ENCODE results near the gene GARS1. TPM values are rescaled to one million over a fixed set of nuclear protein-coding genes. Genes with fewer than 3 reads are reported as not detected.
"Not testable (repeated sequence)": the region's sequence is repeated elsewhere in the genome, so short reads cannot be mapped to it uniquely, and the experiment has no call there.

GARS1 gene
- polyA plus RNA-seq, 3 donors = 46.0 to 68.4 (median 48.6) TPM

DNA sequence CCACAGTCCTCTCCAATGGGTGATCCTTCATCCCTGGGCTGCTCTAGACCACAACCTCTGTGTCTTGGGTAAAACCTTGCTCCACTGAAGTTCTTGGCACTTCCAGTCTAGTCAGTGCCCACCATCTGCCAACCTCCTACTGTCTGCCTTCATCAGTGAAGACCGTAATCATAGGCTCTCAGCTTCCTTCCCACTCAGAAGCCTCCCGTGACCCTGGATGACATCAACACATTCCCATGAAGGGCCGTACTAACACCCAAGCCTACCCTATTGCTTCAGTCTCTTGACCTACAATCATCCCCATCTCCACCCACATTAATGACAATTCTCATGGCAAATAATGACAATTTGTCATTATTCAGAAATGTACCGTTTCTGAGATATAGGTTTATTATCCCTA is 27.6 kb upstream of the GARS1 start:
- H2AFZ ChIP-seq (ENCODE audit: insufficient read depth, low read depth, low read length, poor library complexity, severe bottlenecking) = no peak overlapping the region
- H4K20me1 ChIP-seq (ENCODE audit: insufficient read depth, low read length) = peaks cover 11% of the 10 kb centered on the region
- no peak overlapping the region for H3K4me3 ChIP-seq (replicated peaks in 1 of 3; ENCODE audit: low read depth in 2 of 3, low read length in 3 of 3)
- Mint-ChIP-seq H3K36me3 (peaks cover 82 to 92% of the 10 kb centered on the region in 2 donors), H3K9me3 (peaks cover 4 to 8% (median 6%) of the 10 kb centered on the region in 7 donors), H3K27me3 (ENCODE audit: low read depth in 3 of 3) (no peaks in the 10 kb centered on the region), H3K4me1 (no peaks in the 10 kb centered on the region), H3K27ac (no peak overlapping the region), H3K4me3 (no peak overlapping the region)
- no peak for DNase-seq
- no peak overlapping the region for H3K27ac ChIP-seq (ENCODE audit: low read depth in 1 of 2, low read length in 2 of 2)
- H3K79me2 ChIP-seq (ENCODE audit: insufficient read depth, low read length) = no peaks in the 10 kb centered on the region
- no peak overlapping the region for H3K9ac ChIP-seq (ENCODE audit: insufficient read depth, low read length, poor library complexity, severe bottlenecking)
- peaks cover 0 to 4% of the 10 kb centered on the region in 2 donors for H3K9me3 ChIP-seq (replicated peaks in 1 of 2; ENCODE audit: control insufficient read depth in 1 of 2, insufficient read depth in 1 of 2, low read length in 2 of 2)
- peaks cover 65 to 88% of the 10 kb centered on the region in 2 donors for H3K36me3 ChIP-seq (replicated peaks in 1 of 2; ENCODE audit: control insufficient read depth in 1 of 2, insufficient read depth in 2 of 2, low read length in 2 of 2)
- no peak for TF ChIP-seq CTCF (IDR thresholded peaks at IDR 0.05)
- H3K27me3 ChIP-seq (ENCODE audit: control insufficient read depth in 2 of 2, insufficient read depth in 2 of 2, low read length in 2 of 2) = no peaks in the 10 kb centered on the region
- H3K4me2 ChIP-seq (replicated peaks; ENCODE audit: extremely low read depth, low read length, poor library complexity, severe bottlenecking) = no peak overlapping the region
- H3K4me1 ChIP-seq (ENCODE audit: control insufficient read depth in 1 of 2, insufficient read depth in 2 of 2, low read length in 2 of 2) = no peaks in the 10 kb centered on the region
- intact Hi-C loops (cut with micrococcal nuclease) = no loop called here
- 100% methylated on average over 3 of the region's 4 CpGs for WGBS (ENCODE audit: insufficient coverage)

GRCh38 chr7:30570238-30570637 is 24.4 kb upstream of the GARS1 start:
- peaks cover 64 to 88% of the 10 kb centered on the region in 2 donors for H3K36me3 ChIP-seq (replicated peaks in 1 of 2; ENCODE audit: control insufficient read depth in 1 of 2, insufficient read depth in 2 of 2, low read length in 2 of 2)
- 96% methylated on average over 3 of the region's 4 CpGs for WGBS (ENCODE audit: insufficient coverage)
- H3K4me3 Mint-ChIP-seq; intact Hi-C loops (cut with micrococcal nuclease); H3K27me3 Mint-ChIP-seq (ENCODE audit: low read depth in 3 of 3); H3K4me2 ChIP-seq (replicated peaks; ENCODE audit: extremely low read depth, low read length, poor library complexity, severe bottlenecking); H3K4me1 Mint-ChIP-seq; H3K9ac ChIP-seq (ENCODE audit: insufficient read depth, low read length, poor library complexity, severe bottlenecking); H3K4me1 ChIP-seq (ENCODE audit: control insufficient read depth in 1 of 2, insufficient read depth in 2 of 2, low read length in 2 of 2); H3K27me3 ChIP-seq (ENCODE audit: control insufficient read depth in 2 of 2, insufficient read depth in 2 of 2, low read length in 2 of 2); H3K4me3 ChIP-seq (replicated peaks in 1 of 3; ENCODE audit: low read depth in 2 of 3, low read length in 3 of 3); H4K20me1 ChIP-seq (ENCODE audit: insufficient read depth, low read length); DNase-seq; H3K9me3 ChIP-seq (replicated peaks in 1 of 2; ENCODE audit: control insufficient read depth in 1 of 2, insufficient read depth in 1 of 2, low read length in 2 of 2); H3K27ac ChIP-seq (ENCODE audit: low read depth in 1 of 2, low read length in 2 of 2); H3K79me2 ChIP-seq (ENCODE audit: insufficient read depth, low read length); H2AFZ ChIP-seq (ENCODE audit: insufficient read depth, low read depth, low read length, poor library complexity, severe bottlenecking): not testable (repeated sequence)
- H3K9me3 Mint-ChIP-seq = peaks cover 5 to 16% (median 9%) of the 10 kb centered on the region in 7 donors
- peaks cover 78 to 91% of the 10 kb centered on the region in 2 donors for H3K36me3 Mint-ChIP-seq
- H3K27ac Mint-ChIP-seq = peak overlapping the region in 1 of 7 donors; percentile 7

Measured in CD14-positive monocyte (primary cell).